Daoy (cell line): Measurements from ENCODE around the gene BCAP31. TPM values are rescaled to one million over a fixed set of nuclear protein-coding genes. Genes with fewer than 3 reads are reported as not detected.
A peak's percentile ranks its signal among the peaks of the same experiment; 100 is the strongest.
"Not testable (repeated sequence)": the region's sequence is repeated elsewhere in the genome, so short reads cannot be mapped to it uniquely, and the experiment has no call there.

Experiments used
- DNase-seq: peaks from one replicate; pipeline ENCODE4 v3.0.0-alpha.2; 2015; ENCODE audit warnings: low read depth
- total RNA-seq: library from RNA; depleted of rRNA; stranded (reverse); fragments of >200 nt; shearing (Covaris generic); gene quantifications from 2 replicates; pipeline ENCODE4 v1.2.3, GENCODE V29; 2014

Gene BCAP31
- total RNA-seq, 1 experiment from 2014 or later: 146 TPM

DNA sequence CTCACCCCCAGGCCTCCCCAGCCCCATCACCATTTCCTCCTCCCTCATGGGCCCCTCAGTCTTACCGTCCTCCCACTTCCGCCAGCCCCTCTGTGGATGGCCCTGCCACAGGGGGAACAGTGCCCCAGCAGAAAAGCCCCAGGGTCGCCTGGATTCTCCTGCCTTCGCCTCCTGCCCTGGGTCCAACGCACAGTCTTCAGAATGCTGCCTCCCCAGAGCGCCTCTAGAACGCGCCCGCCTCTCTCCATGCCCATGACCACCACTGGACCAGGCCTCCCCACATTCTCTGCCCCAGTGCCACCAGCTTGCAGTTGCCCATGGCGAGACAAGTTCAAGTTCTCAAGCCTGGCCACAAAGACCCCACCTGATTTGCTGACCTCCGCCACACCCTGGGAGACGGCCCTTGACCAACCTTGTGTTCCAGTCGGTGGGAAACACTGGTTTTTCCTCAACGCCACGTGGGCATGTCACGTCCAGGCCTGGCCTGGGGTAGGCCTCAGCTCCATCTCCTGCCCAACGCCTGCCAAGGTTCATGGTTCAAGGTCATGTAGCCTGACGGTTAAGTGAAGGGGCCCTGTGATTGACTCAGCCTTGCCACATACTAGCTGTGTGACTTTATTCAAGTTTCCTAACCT, 39.2 kb upstream of the BCAP31 start:
- no peak for DNase-seq

DNA sequence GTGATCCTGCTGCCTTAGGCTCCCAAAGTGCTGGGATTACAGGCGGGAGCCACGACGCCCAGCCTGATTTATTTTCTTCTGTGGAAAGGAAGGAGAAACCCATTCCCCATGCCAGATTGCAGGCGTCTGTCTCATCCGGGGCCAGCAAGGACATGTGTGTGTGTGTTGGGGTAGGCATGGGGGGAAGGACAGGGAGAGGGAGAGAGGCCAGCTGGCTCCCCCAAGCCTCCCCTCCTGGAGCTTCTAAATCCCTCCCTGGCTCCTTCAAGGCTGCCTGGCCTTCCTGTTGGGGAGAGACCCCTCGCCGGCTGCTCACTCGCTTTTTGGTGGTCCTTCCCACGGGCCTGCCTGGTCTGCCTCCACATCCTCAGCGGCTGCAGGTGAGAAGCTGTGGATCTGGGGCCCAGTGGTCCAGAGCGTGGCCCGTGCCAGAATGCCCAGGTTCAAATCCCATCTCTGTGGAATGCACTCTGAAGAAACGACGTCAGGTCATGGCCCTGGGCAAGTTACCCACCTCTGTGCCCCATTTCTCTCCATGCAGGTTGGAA, 38.5 kb upstream of the BCAP31 start:
- DNase-seq: no peak

- DNase-seq: no peak
Observed at GRCh38 chrX:153761863-153762262, 37.7 kb upstream of the BCAP31 start.

GRCh38 chrX:153755136-153755535, 30.9 kb upstream of the BCAP31 start:
- DNase-seq: no peak

- DNase-seq: no peak
Observed at GRCh38 chrX:153750127-153750774, 26.1 kb upstream of the BCAP31 start.

DNA sequence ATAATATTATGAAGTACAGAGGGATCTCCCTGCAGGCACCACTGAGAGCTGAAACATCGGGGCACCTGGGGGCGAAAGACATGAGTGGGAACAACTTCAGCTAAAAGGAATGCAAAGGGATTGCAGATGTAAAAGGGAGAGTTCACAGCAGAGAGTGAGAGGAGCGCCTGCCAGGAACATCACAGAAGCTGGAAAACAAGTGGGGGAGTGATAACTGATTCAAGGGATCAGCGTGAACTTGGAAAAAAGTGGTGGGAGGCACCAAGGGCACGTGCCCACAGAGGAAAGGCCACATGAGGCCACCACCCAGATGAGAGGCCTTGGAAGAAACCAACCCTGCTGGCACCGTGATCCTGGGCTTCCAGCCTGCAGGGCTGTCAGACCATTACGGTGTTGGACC, 24.8 kb upstream of the BCAP31 start:
- not testable (repeated sequence) for DNase-seq

GRCh38 chrX:153746991-153747390, 22.8 kb upstream of the BCAP31 start:
- DNase-seq: not testable (repeated sequence)

- DNase-seq: no peak
Observed at GRCh38 chrX:153746359-153746758, 22.2 kb upstream of the BCAP31 start.

DNA sequence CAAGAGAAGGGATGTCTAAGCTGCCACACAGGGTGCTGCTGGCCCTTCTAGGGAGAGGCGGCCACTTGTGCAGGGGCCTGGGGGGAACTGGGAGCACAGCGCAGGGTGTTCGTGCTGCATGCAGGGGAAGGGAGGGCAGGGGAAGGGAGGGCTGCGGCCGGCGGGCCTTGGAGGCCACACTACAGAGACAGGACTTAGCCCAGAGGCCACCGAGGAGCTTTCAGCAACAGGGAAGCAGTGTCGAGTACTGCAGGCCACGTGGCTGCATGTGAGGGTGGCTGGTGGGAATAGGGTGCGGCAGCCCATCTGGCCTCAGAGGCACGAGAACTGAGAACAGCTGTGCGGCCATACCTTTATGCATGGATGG, 20.9 kb upstream of the BCAP31 start:
- not testable (repeated sequence) for DNase-seq

GRCh38 chrX:153744210-153745066, 20.3 kb upstream of the BCAP31 start:
- DNase-seq: no peak

- DNase-seq: peak; percentile 65
Observed at GRCh38 chrX:153743468-153744209, 19.5 kb upstream of the BCAP31 start.

- DNase-seq: not testable (repeated sequence)
Observed at GRCh38 chrX:153742796-153743467, 18.7 kb upstream of the BCAP31 start.

GRCh38 chrX:153742111-153742510, 17.9 kb upstream of the BCAP31 start:
- not testable (repeated sequence) for DNase-seq

DNA sequence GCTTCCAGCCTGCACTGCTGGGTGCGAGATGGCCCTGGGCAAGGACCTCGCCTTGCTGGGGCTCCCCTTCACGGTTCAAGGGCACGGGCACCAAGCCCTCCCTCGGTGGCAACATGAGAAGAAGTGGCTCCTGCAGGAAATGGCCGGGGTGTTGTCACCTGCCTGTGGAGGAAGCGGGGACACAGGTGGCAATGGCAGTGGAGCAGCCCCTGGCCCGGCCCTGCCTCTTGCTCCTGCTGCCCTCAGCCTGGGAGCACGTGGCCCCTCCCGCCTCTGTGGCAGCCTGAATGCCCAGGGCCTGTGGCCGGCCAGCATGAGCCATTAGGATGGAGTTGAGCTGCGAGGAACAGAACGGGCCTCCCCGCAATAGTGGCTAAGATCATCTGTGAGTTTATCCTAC, 17.3 kb upstream of the BCAP31 start:
- DNase-seq: no peak

GRCh38 chrX:153740631-153741222, 16.5 kb upstream of the BCAP31 start:
- no peak for DNase-seq

GRCh38 chrX:153739754-153740486, 15.7 kb upstream of the BCAP31 start:
- no peak for DNase-seq

DNA sequence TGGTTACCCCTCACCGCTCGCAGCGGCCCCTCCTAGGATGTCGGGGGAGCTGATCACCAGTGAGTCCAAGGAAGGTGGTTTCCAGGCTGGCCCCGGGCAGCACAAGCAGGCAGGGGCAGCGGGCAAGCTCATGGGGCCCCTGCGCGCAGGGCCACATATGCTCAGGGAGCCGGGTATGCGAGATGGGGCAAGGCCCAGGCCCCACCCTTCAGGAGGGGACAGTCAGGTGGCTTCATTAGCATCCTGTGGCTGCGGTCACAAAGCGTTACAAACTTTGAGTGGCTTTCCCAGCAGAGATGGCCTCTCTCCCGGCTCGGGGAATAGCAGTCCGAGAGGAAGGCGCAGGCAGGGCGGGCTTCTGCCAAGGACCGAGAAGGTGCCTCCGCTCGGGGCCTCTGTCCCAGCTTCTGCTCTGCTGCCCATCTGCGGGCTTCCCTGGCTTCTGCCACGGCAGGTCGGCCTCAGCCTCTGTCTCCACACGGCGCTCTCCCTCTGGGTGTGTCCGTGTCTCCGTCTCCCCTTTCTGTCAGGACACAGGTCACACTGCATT, 13.9 kb upstream of the BCAP31 start:
- DNase-seq: no peak

DNA sequence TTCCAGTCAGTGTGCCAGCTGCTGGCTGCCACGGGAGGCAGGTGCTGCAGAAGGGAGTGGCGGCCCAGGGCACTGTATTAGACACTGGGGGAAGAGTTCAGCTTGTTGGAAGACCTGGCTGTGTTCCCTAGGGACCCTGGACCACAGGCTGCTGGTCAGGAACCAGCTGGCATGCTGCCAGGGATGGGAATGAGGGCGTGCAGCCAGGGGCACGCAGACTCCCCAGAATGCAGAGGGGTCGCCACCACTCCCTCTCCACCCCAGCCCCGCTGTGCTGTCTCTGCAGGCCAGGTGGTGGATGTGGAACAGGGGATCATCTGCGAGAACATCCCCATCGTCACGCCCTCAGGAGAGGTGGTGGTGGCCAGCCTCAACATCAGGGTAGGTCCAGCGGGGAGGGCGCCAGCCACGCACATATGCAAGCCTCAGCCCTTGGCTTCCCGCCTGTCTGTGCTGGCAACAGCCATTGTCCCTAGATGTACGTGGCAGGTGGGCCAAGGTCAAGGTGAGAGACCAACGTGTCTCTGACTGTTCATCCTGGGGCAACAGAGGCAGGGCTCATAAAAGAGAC, 12.8 kb upstream of the BCAP31 start:
- DNase-seq: no peak

DNA sequence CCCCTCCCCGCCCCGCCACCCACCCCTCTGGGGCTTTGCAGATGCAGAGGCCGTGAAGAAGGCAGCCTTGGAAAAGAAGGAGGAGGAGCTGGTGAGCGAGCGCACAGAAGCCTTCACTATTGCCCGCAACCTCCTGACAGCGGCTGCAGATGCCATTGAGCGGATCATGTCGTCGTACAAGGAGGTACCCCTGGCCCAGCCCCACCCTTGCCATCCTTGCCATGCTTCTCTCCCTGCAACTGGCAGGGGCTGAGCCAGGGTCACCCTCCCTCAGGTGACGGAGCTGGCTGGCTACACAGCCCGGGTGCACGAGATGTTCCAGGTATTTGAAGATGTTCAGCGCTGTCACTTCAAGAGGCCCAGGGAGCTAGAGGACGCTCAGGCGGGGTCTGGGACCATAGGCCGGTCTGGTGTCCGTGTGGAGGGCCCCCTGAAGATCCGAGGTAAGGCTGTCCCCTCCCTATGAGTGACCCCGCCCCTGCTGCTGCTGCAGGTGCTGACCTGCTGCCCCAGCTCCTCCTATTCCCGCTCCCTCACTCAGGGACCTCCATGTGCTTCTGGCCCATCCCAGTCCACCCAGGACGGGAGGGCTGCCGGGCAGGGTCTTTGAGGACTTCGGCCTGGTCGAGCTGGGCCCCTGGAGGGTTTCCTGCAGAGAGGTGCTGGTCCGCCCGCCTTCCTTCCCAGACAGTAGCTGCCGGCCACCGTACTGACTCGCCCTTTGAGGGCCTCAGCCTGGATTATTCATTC, 12.1 kb upstream of the BCAP31 start:
- no peak for DNase-seq
